OCI-LY1 (cell line): ENCODE measurements around the gene ALG9.

Experiments
- H2AFZ ChIP-seq: fragments of 200-600 bp; sonication (generic), shearing (Covaris generic); 2 replicates; pipeline ENCODE4 v1.6.0; 2014; ENCODE audit warnings: antibody characterized with exemption, mild to moderate bottlenecking, low read length
- H3F3A ChIP-seq: fragments of 200-600 bp; sonication (generic), shearing (Covaris generic); 2 replicates; pipeline ENCODE4 v1.6.0; 2014; ENCODE audit warnings: mild to moderate bottlenecking, antibody characterized with exemption, low read length, moderate library complexity; ENCODE audit not compliant: insufficient read depth
- H3K27ac ChIP-seq: fragments of 200-600 bp; sonication (generic); 2 replicates; pipeline ENCODE4 v1.5.1; 2014; ENCODE audit warnings: low read length, mixed run types, mild to moderate bottlenecking, low read depth; ENCODE audit not compliant: poor library complexity, severe bottlenecking
- H3K27me3 ChIP-seq: fragments of 200-600 bp; sonication (generic); 2 replicates; pipeline ENCODE4 v1.6.0; 2014; ENCODE audit warnings: antibody characterized with exemption, mild to moderate bottlenecking, low read length, moderate library complexity; ENCODE audit not compliant: insufficient read depth
- H3K36me3 ChIP-seq: fragments of 200-600 bp; sonication (generic); 2 replicates; pipeline ENCODE4 v1.6.1; 2014; ENCODE audit warnings: mild to moderate bottlenecking, antibody characterized with exemption, low read length, moderate library complexity, mixed read lengths; ENCODE audit not compliant: insufficient read depth
- H3K4me1 ChIP-seq: fragments of 200-600 bp; sonication (generic); 2 replicates; pipeline ENCODE4 v1.5.1; 2014; ENCODE audit warnings: mild to moderate bottlenecking, low read length, moderate library complexity; ENCODE audit not compliant: insufficient read depth, severe bottlenecking
- H3K4me2 ChIP-seq: fragments of 200-600 bp; sonication (generic), shearing (Covaris generic); 2 replicates; pipeline ENCODE4 v1.6.1; 2014; ENCODE audit warnings: low read length
- H3K4me3 ChIP-seq: fragments of 200-600 bp; sonication (generic); 2 replicates; pipeline ENCODE4 v1.5.1; 2014; ENCODE audit warnings: low read length, low read depth, mild to moderate bottlenecking, mixed read lengths; ENCODE audit not compliant: poor library complexity, severe bottlenecking
- H3K79me2 ChIP-seq: fragments of 200-600 bp; shearing (Covaris generic); 2 replicates; pipeline ENCODE4 v1.6.1; 2016; ENCODE audit warnings: mixed run types, low read length, mixed read lengths; ENCODE audit not compliant: insufficient read depth
- H3K9ac ChIP-seq: fragments of 200-600 bp; sonication (generic), shearing (Covaris generic); 2 replicates; pipeline ENCODE4 v1.6.1; 2014; ENCODE audit warnings: mild to moderate bottlenecking, low read length, mixed read lengths
- H3K9me2 ChIP-seq: fragments of 200-600 bp; sonication (generic), shearing (Covaris generic); 2 replicates; pipeline ENCODE4 v1.6.1; 2014; ENCODE audit warnings: low read depth, mild to moderate bottlenecking, low read length, mixed read lengths
- H3K9me3 ChIP-seq: fragments of 200-600 bp; shearing (Covaris generic); 2 replicates; pipeline ENCODE4 v1.6.1; 2014; ENCODE audit warnings: low read length, mixed read lengths
- H4K20me1 ChIP-seq: fragments of 200-600 bp; sonication (generic), shearing (Covaris generic); 2 replicates; pipeline ENCODE4 v1.6.0; 2016; ENCODE audit warnings: mild to moderate bottlenecking, low read length; ENCODE audit not compliant: insufficient read depth
- CTCF ChIP-seq: fragments of 200-600 bp; sonication (generic), shearing (Covaris generic); IDR thresholded peaks from 2 replicates; pipeline ENCODE4 v1.5.1; 2017; ENCODE audit warnings: mild to moderate bottlenecking, antibody characterized with exemption, low read length, moderate library complexity, mixed read lengths
- EZH2 ChIP-seq: fragments of 200-600 bp; sonication (generic), shearing (Covaris generic); IDR thresholded peaks from 2 replicates; pipeline ENCODE4 v1.8.0; 2017; ENCODE audit warnings: borderline replicate concordance, mixed run types, mild to moderate bottlenecking, antibody characterized with exemption, low read length, moderate library complexity, mixed read lengths

Gene ALG9

GRCh38 chr11:111909378-111909777 is 38.0 kb upstream of the ALG9 start:
- no peak overlapping the region for H3K4me3 ChIP-seq
- no peaks in the 10 kb centered on the region for H3K9me2 ChIP-seq
- no peaks in the 10 kb centered on the region for H4K20me1 ChIP-seq
- no peak overlapping the region for H3K27ac ChIP-seq
- no peaks in the 10 kb centered on the region for H3K4me1 ChIP-seq
- H3K27me3 ChIP-seq: peaks cover 6% of the 10 kb centered on the region; the same call in 1 of the 2 replicates
- no peaks in the 10 kb centered on the region for H3K79me2 ChIP-seq
- no peak overlapping the region for H2AFZ ChIP-seq
- no peaks in the 10 kb centered on the region for H3F3A ChIP-seq
- H3K9me3 ChIP-seq: no peaks in the 10 kb centered on the region
- TF ChIP-seq CTCF (no peak), EZH2 (no peak)
- H3K9ac ChIP-seq: no peak overlapping the region
- H3K36me3 ChIP-seq: no peaks in the 10 kb centered on the region
- no peak overlapping the region for H3K4me2 ChIP-seq

- Histone ChIP-seq H3K4me2 (no peak overlapping the region), H3K27me3 (peaks cover under 1% of the 10 kb centered on the region; the same call in 1 of the 2 replicates), H3K4me1 (no peaks in the 10 kb centered on the region), H3K9ac (no peak overlapping the region), H3K4me3 (no peak overlapping the region), H3K36me3 (no peaks in the 10 kb centered on the region), H3K9me3 (no peaks in the 10 kb centered on the region), H3F3A (no peaks in the 10 kb centered on the region), H3K27ac (no peak overlapping the region), H4K20me1 (no peaks in the 10 kb centered on the region), H3K9me2 (no peaks in the 10 kb centered on the region), H2AFZ (no peak overlapping the region), H3K79me2 (no peaks in the 10 kb centered on the region)
- no peak for TF ChIP-seq CTCF
These were observed 37.4 kb upstream of the ALG9 start for GRCh38 chr11:111908639-111909305.

- Histone ChIP-seq H3K4me2 (no peak overlapping the region), H3K36me3 (no peaks in the 10 kb centered on the region), H3K4me3 (no peak overlapping the region), H3K9me2 (no peaks in the 10 kb centered on the region), H2AFZ (no peak overlapping the region), H3K9me3 (0 out of 2 replicates have a peak, but pooled peaks cover 2% of the 10 kb centered on the region), H4K20me1 (no peaks in the 10 kb centered on the region), H3K27me3 (no peaks in the 10 kb centered on the region; the same call in 1 of the 2 replicates), H3K9ac (no peak overlapping the region), H3F3A (no peaks in the 10 kb centered on the region), H3K27ac (no peak overlapping the region), H3K79me2 (no peaks in the 10 kb centered on the region), H3K4me1 (no peaks in the 10 kb centered on the region)
- no peak for TF ChIP-seq CTCF
- no peak for TF ChIP-seq EZH2
These were observed 35.3 kb upstream of the ALG9 start for GRCh38 chr11:111906680-111907079.
